H4 (cell line): ENCODE measurements around the gene ICA1. TPM values are rescaled to one million over a fixed set of nuclear protein-coding genes. Genes with fewer than 3 reads are reported as not detected.
"Not testable (repeated sequence)": the region's sequence is repeated elsewhere in the genome, so short reads cannot be mapped to it uniquely, and the experiment has no call there.

Experiments used
- DNase-seq: peaks from one replicate; pipeline ENCODE4 v3.0.0-alpha.2; 2015; ENCODE audit warnings: low spot score
- total RNA-seq: library from RNA; depleted of rRNA; stranded (reverse); fragments of >200 nt; shearing (Covaris generic); gene quantifications from 2 replicates; pipeline ENCODE4 v1.2.3, GENCODE V29; 2014; rRNA removed

Gene ICA1
- total RNA-seq, 1 experiment from 2014 or later, result 6.4 TPM

DNA sequence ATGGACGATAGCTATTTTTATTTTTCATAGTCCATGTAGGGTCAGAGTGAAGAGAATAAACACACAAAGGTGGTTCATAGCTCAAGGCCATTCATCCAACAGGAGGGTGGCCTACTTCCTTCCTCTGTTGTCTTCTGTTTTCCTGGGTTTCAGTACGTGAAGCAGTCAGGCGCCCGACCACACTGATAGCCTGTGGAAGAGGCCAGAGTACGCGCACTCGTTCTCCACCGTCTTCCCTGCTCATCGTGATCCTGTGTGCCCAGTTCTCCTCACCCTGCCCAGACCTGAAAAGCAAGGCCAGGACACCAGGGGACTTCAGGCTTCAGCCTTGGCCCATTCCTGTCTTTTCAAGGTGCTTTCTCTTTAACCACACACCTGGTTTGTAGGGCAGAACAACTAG, 158.7 kb downstream of the ICA1 start:
- DNase-seq, result no peak

DNA sequence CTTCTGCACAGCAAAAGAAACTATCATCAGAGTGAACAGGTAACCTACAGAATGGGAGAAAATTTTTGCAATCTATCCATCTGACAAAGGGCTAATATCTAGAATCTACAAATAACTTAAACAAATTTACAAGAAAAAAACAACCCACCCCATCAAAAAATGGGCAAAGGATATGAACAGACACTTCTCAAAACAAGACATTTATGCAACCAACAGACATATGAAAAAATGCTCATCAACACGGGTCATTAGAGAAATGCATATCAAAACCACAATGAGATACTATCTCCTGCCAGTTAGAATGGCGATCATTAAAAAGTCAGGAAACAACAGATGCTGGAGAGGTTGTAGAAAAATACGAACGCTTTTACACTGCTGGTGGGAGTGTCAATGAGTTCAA, 160.7 kb downstream of the ICA1 start:
- not testable (repeated sequence) for DNase-seq

DNA sequence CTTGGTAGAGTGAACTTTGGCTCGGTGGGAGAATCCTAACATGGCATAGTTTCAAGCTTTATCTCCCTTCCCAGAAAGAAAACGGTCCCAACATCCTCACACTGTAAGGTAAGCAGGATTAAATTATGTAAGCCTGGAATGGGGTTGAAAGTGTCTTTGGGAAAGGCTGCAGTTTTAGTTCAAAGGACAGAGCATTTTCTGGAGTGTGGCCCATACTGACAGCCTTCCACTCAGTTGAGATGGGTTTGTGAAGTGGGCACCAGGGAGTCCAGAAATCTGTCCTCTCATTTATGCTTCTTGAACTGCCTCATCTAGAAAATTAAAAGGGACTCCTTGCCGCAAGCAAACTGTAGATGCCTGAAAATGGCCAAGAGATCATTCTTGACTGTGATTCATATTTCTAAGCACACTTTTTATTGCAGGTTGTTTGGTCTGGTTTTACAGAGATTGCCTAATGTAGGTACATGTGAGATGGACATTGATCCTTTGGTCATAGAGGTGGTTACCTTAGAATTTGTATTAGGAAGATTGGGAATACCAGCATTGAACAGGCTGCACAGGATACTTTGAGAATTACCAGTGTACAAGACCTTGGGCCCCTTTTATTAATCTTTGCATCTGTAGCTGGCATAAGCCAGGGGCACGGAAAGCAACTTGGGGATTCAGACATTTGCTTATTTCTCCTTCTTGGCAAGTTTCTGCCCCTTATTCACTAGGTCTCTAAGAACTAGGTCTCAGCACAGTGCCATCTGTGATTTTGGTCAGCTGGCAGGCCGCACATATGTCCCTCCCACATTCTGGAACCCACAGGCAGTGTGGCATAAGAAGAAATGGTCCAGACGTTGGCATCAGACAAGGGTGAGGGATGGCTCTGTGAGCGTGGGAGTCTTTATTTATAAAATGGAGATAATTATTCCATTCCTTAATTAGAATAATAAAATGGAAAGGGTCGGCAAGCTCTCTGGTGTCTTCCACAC, 167.5 kb downstream of the ICA1 start:
- DNase-seq, result no peak

DNA sequence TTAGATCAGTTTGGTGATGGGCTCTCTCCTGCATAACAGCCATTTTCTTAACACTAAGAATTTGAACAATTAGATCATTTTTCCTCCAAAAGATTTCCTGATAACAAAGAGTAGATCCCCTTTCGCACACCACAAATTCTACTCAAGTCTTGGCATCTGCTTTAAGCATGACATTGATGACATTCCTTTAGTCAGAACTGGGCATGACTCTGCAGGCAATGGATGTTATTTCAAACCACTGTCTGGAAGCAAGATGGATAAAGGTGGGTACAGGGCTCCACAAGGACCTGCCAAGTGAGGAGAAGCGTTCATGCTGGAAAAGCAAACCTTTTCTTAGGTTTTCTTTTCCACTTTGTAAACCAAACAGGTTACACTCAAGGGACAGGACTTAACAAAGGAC, 169.8 kb downstream of the ICA1 start:
- no peak for DNase-seq

DNA sequence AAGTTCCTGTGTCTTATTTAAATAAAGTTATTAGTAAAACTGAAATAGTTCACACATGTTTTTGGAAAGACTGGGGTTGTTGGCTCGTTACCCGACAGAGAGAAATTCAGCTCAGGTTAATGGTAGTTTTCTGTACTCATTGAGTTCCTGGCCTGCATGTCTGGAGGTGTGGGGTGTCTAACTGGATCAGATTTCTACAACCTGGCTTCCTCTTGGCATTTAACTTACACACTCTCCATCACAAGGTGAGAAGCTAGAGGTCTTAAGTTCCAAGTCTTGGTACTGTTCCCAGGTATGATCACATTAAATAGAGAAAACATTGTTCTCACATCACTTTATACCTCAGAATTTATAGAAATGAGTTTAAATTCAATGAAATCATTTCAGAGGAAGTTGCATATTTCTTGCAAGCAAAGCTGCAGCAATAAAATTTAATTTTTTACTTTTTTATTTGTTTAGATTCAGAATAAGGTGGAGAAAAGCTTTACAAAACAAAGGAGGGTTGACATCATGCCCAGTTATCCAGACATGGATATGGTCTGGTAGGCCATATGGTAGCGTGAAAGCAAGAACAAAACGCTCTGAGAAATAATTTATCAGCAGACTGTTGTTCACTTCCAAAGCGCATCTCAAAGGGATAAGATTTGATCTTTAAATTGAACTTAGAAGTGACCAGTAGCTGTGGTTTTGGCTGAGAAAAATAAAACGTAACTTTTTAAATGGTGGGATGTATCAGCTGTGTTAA, 172.8 kb downstream of the ICA1 start:
- no peak for DNase-seq

DNA sequence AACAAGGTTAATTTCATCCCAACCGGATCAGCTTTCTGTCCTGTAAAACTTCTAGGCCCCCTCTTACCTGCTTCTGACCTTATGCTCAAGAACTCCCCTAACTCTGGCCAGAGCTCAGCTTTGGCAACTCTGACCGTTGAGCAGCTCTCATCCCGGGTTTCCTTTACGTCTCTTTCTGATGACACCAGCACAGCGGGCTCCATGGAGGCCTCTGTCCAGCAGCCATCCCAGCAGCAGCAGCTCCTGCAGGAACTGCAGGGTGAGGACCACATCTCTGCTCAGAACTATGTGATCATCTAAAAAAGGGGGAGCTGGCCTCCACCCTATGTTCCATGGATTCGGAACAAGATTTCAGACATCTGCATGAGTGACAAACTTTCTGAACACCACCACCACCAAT, 175.7 kb downstream of the ICA1 start:
- DNase-seq, result no peak

DNA sequence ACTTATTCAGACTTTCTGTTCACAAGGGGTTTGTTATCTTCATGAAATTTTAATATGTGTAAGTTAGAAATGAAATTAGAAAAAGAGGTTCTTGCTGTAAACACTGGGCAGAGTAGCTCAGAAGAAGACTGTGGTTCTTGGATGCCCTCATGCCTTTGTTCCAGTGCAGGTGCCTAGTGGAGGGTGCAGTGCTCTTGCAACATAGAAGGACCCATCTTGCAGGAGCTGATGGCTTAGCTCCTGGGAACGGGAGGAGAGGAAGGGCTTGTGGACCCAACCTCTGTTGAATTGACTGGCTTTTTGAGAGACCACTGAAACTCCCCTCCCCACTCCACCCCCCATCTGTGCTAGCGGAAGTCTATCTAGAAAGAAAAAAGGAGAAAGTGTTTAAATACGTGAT, 176.5 kb downstream of the ICA1 start:
- no peak for DNase-seq

DNA sequence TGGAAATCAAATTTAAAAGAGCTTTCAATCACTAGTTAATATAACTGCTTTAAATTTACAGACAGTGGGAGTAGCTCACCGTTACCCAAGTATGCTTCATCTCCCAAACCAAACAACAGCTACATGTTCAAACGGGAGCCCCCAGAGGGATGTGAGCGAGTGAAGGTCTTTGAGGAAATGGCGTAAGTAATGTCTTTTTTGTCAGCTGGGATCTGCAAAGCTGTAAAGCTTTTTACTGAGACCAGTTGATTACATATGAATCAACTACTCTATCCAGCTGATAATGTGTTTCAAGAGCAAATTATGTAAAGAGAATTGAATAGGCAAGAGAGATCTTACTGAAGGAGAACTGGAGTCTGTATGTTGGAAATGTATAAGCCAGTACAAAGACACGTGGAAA, 177.1 kb downstream of the ICA1 start:
- no peak for DNase-seq

DNA sequence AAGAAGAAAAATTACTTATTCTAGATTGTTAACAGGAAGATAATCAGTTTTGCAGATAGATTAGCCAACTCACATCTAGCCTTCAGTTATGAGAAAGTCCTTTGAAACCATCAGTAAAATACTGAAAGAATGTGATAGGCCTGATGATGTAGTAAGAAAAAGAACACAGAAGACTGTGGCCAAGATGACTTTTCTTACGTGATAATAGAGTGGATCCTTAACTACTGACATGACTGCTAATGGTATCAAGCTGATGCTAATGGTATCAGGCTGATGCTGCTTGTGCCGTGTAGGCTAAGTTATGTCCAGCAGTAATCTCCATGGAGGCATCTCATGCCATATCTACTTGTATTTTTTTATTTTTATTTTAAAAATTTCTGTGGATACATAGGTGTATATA, 179.2 kb downstream of the ICA1 start:
- no peak for DNase-seq

DNA sequence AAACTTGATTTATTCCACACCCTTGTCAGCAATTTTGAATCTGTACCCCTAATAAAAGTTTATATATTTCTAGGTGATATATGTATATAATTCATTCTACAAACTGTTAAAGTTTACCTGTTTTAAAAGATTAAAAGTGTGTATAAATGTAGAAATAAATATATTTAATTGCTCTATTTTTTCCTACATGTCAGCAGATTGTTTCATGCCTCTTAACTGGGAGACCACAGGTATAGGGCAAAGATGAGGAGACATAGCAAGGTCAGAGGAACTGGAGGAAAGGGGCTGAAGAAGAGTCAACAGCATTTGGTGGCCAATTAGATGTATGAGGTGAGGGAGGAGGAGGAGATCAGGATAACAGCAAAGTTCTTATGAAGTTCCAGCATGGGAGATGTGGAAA, 183.5 kb downstream of the ICA1 start:
- no peak for DNase-seq

DNA sequence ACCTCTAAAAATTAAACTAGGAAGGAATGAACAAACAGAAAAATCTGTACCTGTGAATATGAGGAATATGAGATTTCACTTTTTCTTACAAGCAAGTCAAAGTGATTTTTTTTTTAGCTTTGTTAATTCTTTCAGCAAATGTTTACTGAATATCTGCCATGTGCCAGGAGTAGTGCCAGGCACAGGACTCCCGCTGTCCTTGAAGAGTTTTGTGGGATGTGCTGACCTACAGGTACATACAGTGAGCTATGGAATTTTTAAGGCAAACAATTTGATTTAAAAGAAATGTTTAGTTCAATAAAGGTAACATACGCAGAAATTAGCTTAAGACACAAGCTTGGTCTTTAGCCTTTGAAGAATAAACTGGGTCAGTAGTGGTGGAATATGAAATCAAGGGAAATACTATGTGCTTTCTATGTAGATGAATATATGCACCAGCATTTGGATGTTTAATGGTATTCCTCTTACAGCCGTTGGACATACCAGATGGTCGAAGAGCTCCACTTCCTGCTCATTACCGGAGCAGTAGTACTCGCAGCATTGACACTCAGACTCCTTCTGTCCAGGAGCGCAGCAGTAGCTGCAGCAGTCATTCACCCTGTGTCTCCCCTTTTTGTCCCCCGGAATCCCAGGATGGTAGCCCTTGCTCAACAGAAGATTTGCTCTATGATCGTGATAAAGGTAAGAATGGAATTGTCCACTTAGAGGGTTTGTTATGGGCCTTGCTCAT, 191.4 kb downstream of the ICA1 start:
- no peak for DNase-seq

DNA sequence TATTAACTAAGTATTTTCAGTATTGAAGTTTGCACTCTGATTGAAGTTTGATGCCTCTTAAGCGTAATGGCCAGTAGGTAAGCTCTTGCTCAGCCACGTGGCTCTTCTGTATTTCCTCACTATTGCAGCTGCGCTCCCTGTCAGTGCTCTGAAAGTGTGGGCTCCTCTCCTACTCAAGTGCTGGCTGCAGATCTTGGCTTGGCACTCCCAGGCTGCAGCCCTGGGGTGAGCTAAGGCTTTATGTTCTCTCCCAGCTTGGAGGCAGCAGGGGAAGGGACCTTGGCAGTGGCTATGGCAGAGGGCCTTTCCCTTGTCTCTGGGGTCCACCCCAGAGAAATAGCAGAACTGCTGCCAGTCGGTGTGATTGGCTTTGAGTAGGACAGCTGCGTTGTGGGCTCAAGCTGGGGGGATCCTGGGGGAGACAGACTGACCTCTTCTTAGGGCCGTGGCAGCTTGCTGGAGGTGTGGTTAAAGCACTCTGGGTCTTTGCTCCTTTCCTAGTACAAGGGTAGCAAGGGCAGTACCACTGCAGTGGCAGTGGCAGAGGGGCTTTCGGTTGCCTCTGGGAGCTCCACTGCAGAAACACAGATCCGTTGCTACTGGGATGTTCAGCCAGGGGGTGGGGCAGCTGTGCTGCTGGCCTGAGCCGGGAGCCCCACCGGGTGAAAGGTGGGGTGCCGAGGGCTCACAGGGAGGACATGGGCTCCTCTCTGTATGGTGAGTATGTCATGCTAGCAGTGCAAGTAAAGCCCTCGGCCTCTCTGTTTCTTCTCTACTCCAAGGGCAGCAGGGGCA, 192.9 kb downstream of the ICA1 start:
- no peak for DNase-seq

DNA sequence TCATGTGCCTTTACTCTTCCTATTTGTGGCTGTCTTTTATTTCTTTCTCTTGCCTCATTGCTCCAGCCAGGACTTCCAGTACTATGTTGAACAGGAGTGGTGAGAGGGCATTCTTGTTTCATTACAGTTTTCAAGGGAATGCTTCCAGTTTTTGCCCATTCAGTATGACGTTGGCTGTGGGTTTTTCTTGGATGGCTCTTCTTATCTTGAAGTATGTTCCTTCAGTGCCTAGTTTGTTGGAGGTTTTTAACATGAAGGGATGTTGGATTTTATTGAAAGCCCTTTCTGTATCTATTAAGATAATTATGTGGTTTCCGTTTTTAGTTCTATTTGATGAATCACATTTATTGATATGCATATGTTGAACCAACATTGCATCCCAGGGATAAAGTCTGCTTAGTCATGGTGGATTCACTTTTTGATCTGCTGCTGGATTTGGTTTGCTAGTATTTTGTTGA, 196.6 kb downstream of the ICA1 start:
- peak; percentile 92 for DNase-seq

DNA sequence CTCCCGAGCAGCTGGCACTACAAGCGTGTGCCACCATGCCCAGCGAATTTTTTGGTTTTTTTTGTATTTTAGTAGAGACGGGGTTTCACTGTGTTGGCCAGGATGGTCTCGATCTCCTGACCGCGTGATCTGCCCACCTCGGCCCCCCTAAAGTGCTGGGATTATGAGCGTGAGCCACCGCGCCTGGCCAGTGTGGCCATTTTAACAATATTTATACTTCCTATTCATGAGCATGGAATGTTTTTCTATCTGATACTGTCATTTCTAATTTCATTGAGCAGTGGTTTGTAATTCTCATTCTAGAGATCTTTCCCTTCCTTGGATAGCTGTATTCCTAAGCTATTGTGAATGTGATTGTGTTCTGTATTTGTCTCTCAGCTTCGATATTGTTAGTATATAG, 197.1 kb downstream of the ICA1 start:
- no peak for DNase-seq

DNA sequence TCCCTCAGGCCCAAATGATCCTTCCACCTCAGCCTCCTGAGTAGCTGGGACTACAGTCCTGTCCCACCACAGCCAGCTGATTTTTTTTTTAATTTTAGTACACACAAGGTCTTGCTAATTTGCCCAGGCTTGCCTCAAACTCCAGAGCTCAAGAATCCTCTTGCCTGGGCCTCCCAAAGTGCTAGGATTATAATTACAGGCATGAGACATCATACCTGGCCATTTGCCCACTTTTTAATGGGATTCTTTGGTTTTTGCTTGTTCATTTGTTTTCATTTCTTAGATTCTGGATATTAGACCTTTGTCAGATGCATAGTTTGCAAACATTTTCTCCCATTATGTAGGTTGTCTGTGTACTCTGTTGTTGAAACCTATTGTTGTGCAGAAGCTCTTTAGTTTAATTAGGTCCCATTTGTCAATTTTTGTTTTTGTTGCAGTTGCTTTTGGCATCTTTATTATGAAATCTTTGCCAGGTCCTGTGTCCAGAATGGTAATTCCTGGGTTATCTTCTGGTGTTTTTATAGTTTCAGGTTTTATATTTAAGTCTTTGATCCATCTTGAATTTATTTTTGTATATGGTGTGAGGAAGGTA, 198.2 kb downstream of the ICA1 start:
- peak; percentile 58 for DNase-seq

DNA sequence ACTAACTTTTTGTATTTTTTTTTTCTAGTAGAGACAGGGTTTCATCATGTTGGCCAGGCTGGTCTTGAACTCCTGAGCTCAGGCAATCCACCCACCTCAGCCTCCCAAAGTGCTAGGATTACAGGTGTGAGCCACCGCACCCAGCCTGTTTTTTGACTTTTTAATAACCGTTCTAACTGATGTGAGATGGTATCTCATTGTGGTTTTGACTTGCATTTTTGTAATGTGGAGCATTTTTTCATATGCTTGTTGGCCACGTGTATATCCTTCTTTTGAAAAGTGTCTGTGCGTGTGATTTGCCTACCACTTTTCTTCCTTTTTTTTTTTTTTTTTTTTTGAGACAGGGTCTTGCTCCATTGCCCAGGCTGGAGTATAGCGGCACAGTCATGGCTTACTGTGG, 198.7 kb downstream of the ICA1 start:
- DNase-seq, result not testable (repeated sequence)

Other genes with a start within 250 kb of the ICA1 start
- 0.70 TPM in 1 of 2 replicates, not detected in the other for gene NXPH1, start 171.4 kb upstream of the ICA1 start, total RNA-seq